Ovary (tissue), 9 donors: ENCODE measurements around the gene MAML2. TPM values are rescaled to one million over a fixed set of nuclear protein-coding genes. Genes with fewer than 3 reads are reported as not detected.

Source experiments
- DNase-seq, 5 donors: peaks; one replicate each; pipeline ENCODE4 v3.0.0-alpha.2; 2019 to 2020
- H3K27ac ChIP-seq, 2 donors: fragments of 200-600 bp; one replicate each; pipeline versions ENCODE4 v1.5.1 to v1.8.0; 2019 to 2022
- H3K27me3 ChIP-seq: fragments of 200-600 bp; one replicate; pipeline ENCODE4 v1.8.0; 2022
- H3K36me3 ChIP-seq: fragments of 200-600 bp; sonication (generic); one replicate; pipeline ENCODE4 v1.5.1; 2019
- H3K4me1 ChIP-seq: one replicate; pipeline ENCODE4 v1.8.1; 2013; ENCODE audit warnings: mild to moderate bottlenecking, moderate library complexity; ENCODE audit not compliant: insufficient read depth
- H3K4me3 ChIP-seq: fragments of 200-600 bp; sonication (generic); one replicate; pipeline ENCODE4 v1.5.1; 2017
- H3K9me3 ChIP-seq, 2 donors: fragments of 200-600 bp in 1 of 2; sonication (generic) in 1 of 2; one replicate each; pipeline versions ENCODE4 v1.5.1 to v1.8.1; 2013 to 2019; ENCODE audit warnings: mild to moderate bottlenecking in 1 of 2, moderate library complexity in 1 of 2
- CTCF ChIP-seq, 3 donors: fragments of 450-650 bp in 2 of 3; fragments of 200-600 bp in 1 of 3; IDR thresholded peaks; one replicate each; pipeline versions ENCODE4 v1.5.1 to v1.8.0; 2016 to 2022; ENCODE audit warnings: antibody characterized with exemption in 3 of 3, mild to moderate bottlenecking in 1 of 3
- EP300 ChIP-seq: sonication (generic); formaldehyde crosslinking; IDR thresholded peaks from one replicate; pipeline ENCODE4 v1.6.1; 2017; ENCODE audit warnings: antibody characterized with exemption
- POLR2A ChIP-seq: fragments of 450-650 bp; IDR thresholded peaks from one replicate; pipeline ENCODE4 v1.6.1; 2017; ENCODE audit warnings: antibody characterized with exemption, mild to moderate bottlenecking, moderate library complexity
- WGBS, 3 donors: extraction: QIAGEN DNeasy Blood & Tissue Kit in 1 of 3; methylation state at CpG; one replicate each; pipeline versions ENCODE4 v1.1.5 to v1.1.7; 2013 to 2017; 5-methylcytosine and 5-hydroxymethylcytosine counted together
- intact Hi-C, 4 donors: fragments of 100-400 bp; cut with DNase I; formaldehyde crosslinking; loops; one replicate each; pipeline versions ENCODE4 v1.11.0 to v1.15.1; 2022 to 2023
- polyA plus RNA-seq, 2 donors: library from polyadenylated mRNA; stranded (reverse); fragments of 200-250 nt in 1 of 2; fragments of 350-450 nt in 1 of 2; fragmentation: Illumina TruSeq in 1 of 2; extraction: RNeasy Lipid Tissue Mini Kit (QIAGEN cat#74804) in 1 of 2; gene quantifications; one replicate each; pipeline ENCODE4 v1.2.3, GENCODE V29; 2013 to 2014
- total RNA-seq, 7 donors: library from RNA; depleted of rRNA in 2 of 7; stranded (reverse); fragments of >200 nt in 2 of 7; fragmentation: NEBNext Ultra II Directional in 3 of 7; extraction: Animal tissue kit (Norgen Biotek cat#: 25700) in 3 of 7; gene quantifications; one replicate each; pipeline versions ENCODE4 v1.1.0 to v1.2.4, GENCODE V29; 2016 to 2023
- donor health status: DM: no; HTN: no; CAD: no; lungs with moderate emphysema.
- donor health status: DM: no; HTN: no; CAD: no.
- donor health status: Bipolar disorder and iron deficiency.
- donor health status: DM: yes; HTN: yes; CAD: no.
- donor health status: DM: no; HTN: no; CAD: no.
- donor health status: DM: yes; HTN: yes; CAD: no.

The MAML2 gene
- total and polyA plus RNA-seq, 9 donors: 7.3 to 17.5 (median 14.6) TPM

GRCh38 chr11:96162816-96163499, 180.0 kb downstream of the MAML2 start:
- Histone ChIP-seq H3K36me3 (no peaks in the 10 kb centered on the region), H3K27ac (no peak overlapping the region), H3K4me1 (peaks cover 7% of the 10 kb centered on the region), H3K9me3 (no peaks in the 10 kb centered on the region), H3K4me3 (no peak overlapping the region), H3K27me3 (no peaks in the 10 kb centered on the region)
- peak in 1 of 5 donors; percentile 56 for DNase-seq
- TF ChIP-seq CTCF (IDR thresholded peaks at IDR 0.05) (no peak), EP300 (no peak), POLR2A (no peak)
- 7 to 28% (median 12%) methylated on average over 6 of the region's 6 CpGs for WGBS, 3 donors
- intact Hi-C loops: no loop called here

GRCh38 chr11:96161307-96162089, 181.5 kb downstream of the MAML2 start:
- no peak overlapping the region for H3K4me3 ChIP-seq
- H3K27me3 ChIP-seq: no peaks in the 10 kb centered on the region
- 65 to 79% (median 78%) methylated on average over 10 of the region's 10 CpGs for WGBS, 3 donors
- no peaks in the 10 kb centered on the region for H3K36me3 ChIP-seq
- peaks cover 12% of the 10 kb centered on the region for H3K4me1 ChIP-seq
- H3K27ac ChIP-seq: no peak overlapping the region
- no peak for TF ChIP-seq CTCF (IDR thresholded peaks at IDR 0.05)
- TF ChIP-seq POLR2A: no peak
- no peak for TF ChIP-seq EP300
- H3K9me3 ChIP-seq: no peaks in the 10 kb centered on the region
- DNase-seq: no peak
- intact Hi-C loops: no loop called here

GRCh38 chr11:96160732-96161306, 182.2 kb downstream of the MAML2 start:
- Histone ChIP-seq H3K27me3 (no peaks in the 10 kb centered on the region), H3K4me3 (no peak overlapping the region), H3K9me3 (no peaks in the 10 kb centered on the region), H3K27ac (no peak overlapping the region), H3K4me1 (peaks cover 16% of the 10 kb centered on the region), H3K36me3 (no peaks in the 10 kb centered on the region)
- WGBS, 3 donors: 74 to 85% (median 84%) methylated on average over 7 of the region's 7 CpGs
- intact Hi-C loops: no loop called here
- TF ChIP-seq POLR2A (no peak), CTCF (IDR thresholded peaks at IDR 0.05) (no peak), EP300 (no peak)
- no peak for DNase-seq

GRCh38 chr11:96159968-96160367, 183.0 kb downstream of the MAML2 start:
- Histone ChIP-seq H3K4me1 (peaks cover 16% of the 10 kb centered on the region), H3K36me3 (no peaks in the 10 kb centered on the region), H3K9me3 (no peaks in the 10 kb centered on the region), H3K27ac (no peak overlapping the region), H3K27me3 (no peaks in the 10 kb centered on the region), H3K4me3 (no peak overlapping the region)
- intact Hi-C loops: no loop called here
- DNase-seq: no peak
- TF ChIP-seq CTCF (IDR thresholded peaks at IDR 0.05) (no peak), POLR2A (no peak), EP300 (no peak)
- WGBS, 3 donors: 64 to 84% (median 66%) methylated on average over 6 of the region's 6 CpGs
